Mesendoderm (in vitro differentiated cells): ENCODE results near the gene ANKRD65.
"Not testable (repeated sequence)": the region's sequence is repeated elsewhere in the genome, so short reads cannot be mapped to it uniquely, and the experiment has no call there.

Experiments used
- DNase-seq: peaks from one replicate; pipeline ENCODE4 v3.0.0; 2013
- H2AK5ac ChIP-seq: 2 replicates; pipeline ENCODE4 v1.6.1; 2013; ENCODE audit warnings: low read length, inconsistent platforms
- H2BK120ac ChIP-seq: 2 replicates; pipeline ENCODE4 v1.6.1; 2013; ENCODE audit warnings: low read depth, mild to moderate bottlenecking, low read length, moderate library complexity, mixed read lengths
- H2BK15ac ChIP-seq: replicated peaks from 2 replicates; pipeline ENCODE4 v1.6.1; 2013; ENCODE audit warnings: low read depth, mild to moderate bottlenecking, moderate library complexity
- H2BK5ac ChIP-seq: 2 replicates; pipeline ENCODE4 v1.6.1; 2013; ENCODE audit warnings: low read length, inconsistent platforms
- H3K18ac ChIP-seq: 2 replicates; pipeline ENCODE4 v1.6.1; 2013; ENCODE audit warnings: mild to moderate bottlenecking, low read length, mixed read lengths
- H3K23ac ChIP-seq: one replicate; pipeline ENCODE4 v1.6.1; 2013; ENCODE audit warnings: low read length
- H3K27ac ChIP-seq: 2 replicates; pipeline ENCODE4 v1.5.1; 2013; ENCODE audit warnings: low read depth, mild to moderate bottlenecking, inconsistent platforms, low read length, moderate library complexity
- H3K27me3 ChIP-seq: 2 replicates; pipeline ENCODE4 v1.6.1; 2013; ENCODE audit warnings: low read length, control low read depth, mild to moderate bottlenecking, inconsistent platforms; ENCODE audit not compliant: insufficient read depth, poor library complexity
- H3K36me3 ChIP-seq: 2 replicates; pipeline ENCODE4 v1.6.1; 2013; ENCODE audit warnings: low read length, inconsistent platforms; ENCODE audit not compliant: control insufficient read depth, insufficient read depth
- H3K4ac ChIP-seq: one replicate; pipeline ENCODE4 v1.6.1; 2013; ENCODE audit warnings: low read depth, mild to moderate bottlenecking, low read length, moderate library complexity
- H3K4me1 ChIP-seq: 2 replicates; pipeline ENCODE4 v1.6.1; 2013; ENCODE audit warnings: low read depth, low read length, inconsistent platforms; ENCODE audit not compliant: control insufficient read depth
- H3K4me2 ChIP-seq: 2 replicates; pipeline ENCODE4 v1.6.1; 2013; ENCODE audit warnings: low read length
- H3K4me3 ChIP-seq: 2 replicates; pipeline ENCODE4 v1.5.1; 2013; ENCODE audit warnings: mild to moderate bottlenecking, low read length
- H3K56ac ChIP-seq: one replicate; pipeline ENCODE4 v1.6.1; 2013; ENCODE audit warnings: low read length
- H3K79me1 ChIP-seq: 2 replicates; pipeline ENCODE4 v1.6.1; 2013; ENCODE audit warnings: low read length, inconsistent platforms
- H3K79me2 ChIP-seq: 2 replicates; pipeline ENCODE4 v1.6.1; 2013; ENCODE audit warnings: mild to moderate bottlenecking, low read length; ENCODE audit not compliant: control insufficient read depth, insufficient read depth
- H3K9ac ChIP-seq: 2 replicates; pipeline ENCODE4 v1.6.1; 2013; ENCODE audit warnings: low read length, inconsistent platforms
- H4K5ac ChIP-seq: one replicate; pipeline ENCODE4 v1.6.1; 2013; ENCODE audit warnings: low read length
- H4K8ac ChIP-seq: one replicate; pipeline ENCODE4 v1.6.1; 2013; ENCODE audit warnings: low read depth, mild to moderate bottlenecking, control low read depth, low read length, moderate library complexity
- WGBS: extraction: QIAGEN DNeasy Blood & Tissue Kit; methylation state at CpG from one replicate; pipeline ENCODE4 v1.1.7; 2013; ENCODE audit warnings: low lambda C conversion rate, missing lambda C conversion rate; ENCODE audit not compliant: insufficient coverage; ENCODE audit errors: extremely low coverage; 5-methylcytosine and 5-hydroxymethylcytosine counted together

Gene ANKRD65

DNA sequence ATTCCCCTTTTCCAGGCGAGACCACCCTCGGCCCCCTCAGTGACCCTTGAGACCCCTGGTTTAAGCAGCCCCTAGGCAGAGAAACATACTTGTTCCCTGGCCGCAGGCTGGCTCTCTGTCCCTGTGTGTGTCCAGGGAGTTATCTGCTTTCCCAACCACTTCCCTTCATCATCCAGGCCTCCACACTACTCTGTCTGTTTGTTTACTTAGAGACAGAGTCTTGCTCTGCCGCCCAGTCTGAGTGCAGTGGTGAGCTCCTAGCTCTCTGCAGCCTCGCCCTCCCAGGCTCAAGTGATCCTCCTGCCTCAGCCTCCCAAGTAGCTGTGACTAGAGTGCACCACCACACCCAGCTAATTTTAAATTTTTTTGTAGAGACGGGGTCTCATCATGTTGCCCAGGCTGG is 8.6 kb upstream of the ANKRD65 start:
- H3K79me1 ChIP-seq: no peaks in the 10 kb centered on the region
- no peaks in the 10 kb centered on the region for H3K27me3 ChIP-seq
- no peak overlapping the region for H2BK120ac ChIP-seq
- no CpG with 5 or more reads among the region's 6 CpGs for WGBS
- no peak overlapping the region for H3K9ac ChIP-seq
- no peak overlapping the region for H3K4ac ChIP-seq
- H3K4me2 ChIP-seq: no peak overlapping the region
- H3K23ac ChIP-seq: no peak overlapping the region
- no peaks in the 10 kb centered on the region for H3K36me3 ChIP-seq
- no peaks in the 10 kb centered on the region for H3K79me2 ChIP-seq
- no peak overlapping the region for H2AK5ac ChIP-seq
- no peak overlapping the region for H3K56ac ChIP-seq
- no peak overlapping the region for H3K18ac ChIP-seq
- no peak overlapping the region for H3K4me3 ChIP-seq
- H2BK15ac ChIP-seq: no peak overlapping the region
- no peak overlapping the region for H4K5ac ChIP-seq
- no peak overlapping the region for H4K8ac ChIP-seq
- no peak overlapping the region for H2BK5ac ChIP-seq
- H3K27ac ChIP-seq: peak overlapping the region; percentile 39
- DNase-seq: peak; percentile 29
- H3K4me1 ChIP-seq: peaks cover 12% of the 10 kb centered on the region

DNA sequence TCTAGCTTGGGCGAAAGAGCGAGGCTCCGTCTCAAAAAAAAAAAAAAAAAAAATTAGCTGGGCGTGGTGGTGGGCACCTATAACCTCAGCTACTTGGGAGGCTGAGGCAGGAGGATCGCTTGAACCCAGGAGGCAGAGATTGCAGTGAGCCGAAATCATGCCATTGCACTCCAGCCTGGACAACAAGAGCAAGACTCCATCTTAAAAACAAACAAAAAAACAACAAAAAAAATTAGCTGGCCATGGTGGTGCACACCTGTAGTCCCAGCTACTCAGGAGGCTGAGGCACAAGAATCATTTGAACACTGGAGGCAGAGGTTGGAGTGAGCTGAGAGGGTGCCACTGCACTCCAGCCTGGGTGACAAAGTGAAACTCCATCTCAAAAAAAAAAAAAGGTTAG is 7.9 kb upstream of the ANKRD65 start:
- peaks cover 11% of the 10 kb centered on the region for H3K4me1 ChIP-seq

DNA sequence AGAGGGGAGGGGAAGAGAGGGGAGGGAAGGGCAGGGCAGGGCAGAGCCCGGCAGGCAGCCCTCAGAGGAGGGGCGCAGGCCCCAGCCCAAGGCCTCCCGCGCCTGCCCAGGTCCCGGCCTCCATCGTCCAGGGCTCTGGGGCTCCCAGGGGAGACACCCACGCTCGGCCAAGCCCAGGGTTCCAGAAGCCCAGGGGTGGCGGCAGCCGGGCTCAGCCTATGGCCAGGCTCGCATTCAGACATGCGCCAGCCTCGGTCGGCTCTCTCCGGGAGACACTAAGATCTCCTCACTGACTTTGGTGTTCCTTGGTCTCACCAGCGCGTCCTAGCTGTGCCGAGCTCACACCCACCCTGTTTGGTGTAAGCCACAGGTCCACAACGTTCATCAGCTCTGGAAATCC is 7.1 kb upstream of the ANKRD65 start:
- WGBS: no CpG with 5 or more reads among the region's 19 CpGs
- Histone ChIP-seq H3K4me1 (peaks cover 8% of the 10 kb centered on the region), H3K27me3 (no peaks in the 10 kb centered on the region), H3K9ac (no peak overlapping the region), H4K5ac (no peak overlapping the region), H3K27ac (no peak overlapping the region), H3K56ac (peak overlapping the region; percentile 44), H2BK120ac (no peak overlapping the region), H3K4me2 (no peak overlapping the region), H4K8ac (no peak overlapping the region), H3K36me3 (no peaks in the 10 kb centered on the region), H3K79me2 (no peaks in the 10 kb centered on the region), H3K18ac (no peak overlapping the region), H2AK5ac (no peak overlapping the region), H3K4ac (no peak overlapping the region), H3K23ac (no peak overlapping the region), H3K4me3 (no peak overlapping the region), H2BK5ac (no peak overlapping the region), H2BK15ac (no peak overlapping the region), H3K79me1 (no peaks in the 10 kb centered on the region)
- peak; percentile 19 for DNase-seq

More for the DNA sequence above, 7.9 kb upstream of the ANKRD65 start:
- H3K4ac ChIP-seq, H2BK5ac ChIP-seq, H3K9ac ChIP-seq, H2BK120ac ChIP-seq, H3K23ac ChIP-seq, H3K79me1 ChIP-seq, H3K18ac ChIP-seq, H3K56ac ChIP-seq, H2BK15ac ChIP-seq, H3K36me3 ChIP-seq, H3K79me2 ChIP-seq, H4K5ac ChIP-seq, H4K8ac ChIP-seq, DNase-seq, H3K27me3 ChIP-seq, H3K4me3 ChIP-seq, H2AK5ac ChIP-seq, H3K27ac ChIP-seq, H3K4me2 ChIP-seq: not testable (repeated sequence)
- no CpG with 5 or more reads among the region's 6 CpGs for WGBS

DNA sequence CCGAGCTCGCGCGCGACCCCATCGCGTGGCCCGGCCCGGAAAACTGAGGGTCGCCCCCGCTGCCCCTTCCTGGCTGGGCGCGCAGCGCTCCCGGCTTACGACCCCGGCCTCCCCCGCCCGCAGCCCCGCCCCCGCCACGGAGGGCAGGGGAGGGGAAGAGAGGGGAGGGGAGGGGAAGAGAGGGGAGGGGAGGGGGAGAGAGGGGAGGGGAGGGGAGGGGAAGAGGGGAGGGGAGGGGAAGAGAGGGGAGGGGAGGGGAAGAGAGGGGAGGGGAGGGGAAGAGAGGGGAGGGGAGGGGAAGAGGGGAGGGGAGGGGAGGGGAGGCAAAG is 6.7 kb upstream of the ANKRD65 start:
- Histone ChIP-seq H2BK120ac (peak overlapping the region; percentile 39), H3K4me3 (peak overlapping the region; percentile 11), H3K56ac (peak overlapping the region; percentile 85), H2AK5ac (no peak overlapping the region), H2BK5ac (no peak overlapping the region), H3K4me1 (peaks cover 11% of the 10 kb centered on the region), H3K79me2 (no peaks in the 10 kb centered on the region), H3K23ac (no peak overlapping the region), H3K9ac (peak overlapping the region; percentile 54), H3K4ac (peak overlapping the region; percentile 76), H2BK15ac (peak overlapping the region; percentile 47), H4K8ac (peak overlapping the region; percentile 96), H4K5ac (no peak overlapping the region), H3K36me3 (no peaks in the 10 kb centered on the region), H3K4me2 (no peak overlapping the region), H3K27ac (no peak overlapping the region), H3K18ac (peak overlapping the region; percentile 90), H3K27me3 (no peaks in the 10 kb centered on the region), H3K79me1 (no peaks in the 10 kb centered on the region)
- DNase-seq: peak; percentile 33
- no CpG with 5 or more reads among the region's 22 CpGs for WGBS

DNA sequence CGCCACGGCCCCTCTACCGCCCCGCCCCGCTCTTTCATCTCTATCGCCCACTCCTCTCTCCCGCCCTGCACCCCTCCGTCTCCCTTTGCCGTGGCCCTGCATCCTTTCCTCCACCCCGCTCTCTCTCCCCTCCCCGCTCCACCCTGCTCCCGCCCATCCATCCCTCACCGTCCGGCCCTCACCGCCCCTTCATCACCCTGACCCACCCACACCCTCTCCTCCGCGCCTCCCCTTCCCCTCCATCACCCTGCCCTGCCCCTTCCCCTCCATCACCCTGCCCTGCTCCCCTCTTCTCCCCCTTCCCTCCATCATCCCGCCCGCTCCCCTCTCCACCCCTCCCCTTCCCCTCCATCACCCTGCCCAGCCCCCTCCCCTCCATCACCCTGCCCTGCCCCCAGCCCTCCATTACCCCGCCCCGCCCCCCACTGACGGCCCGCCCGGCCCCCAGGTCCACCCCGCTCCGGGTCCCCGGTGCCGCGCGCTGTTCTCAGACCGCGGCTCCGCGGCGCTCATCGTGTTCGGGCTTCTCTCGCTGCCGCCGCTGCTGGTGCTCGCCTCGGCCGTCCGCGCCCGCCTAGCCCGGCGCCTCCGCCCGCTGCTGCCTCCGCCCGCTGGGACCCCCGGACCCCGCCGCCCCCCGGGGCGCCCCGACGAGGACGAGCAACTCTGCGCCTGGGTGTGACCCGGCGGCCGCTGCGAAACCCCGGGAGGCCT is 6.2 kb upstream of the ANKRD65 start:
- Histone ChIP-seq H3K4me2 (no peak overlapping the region), H3K36me3 (no peaks in the 10 kb centered on the region), H2AK5ac (no peak overlapping the region), H3K56ac (peak overlapping the region; percentile 85), H4K5ac (no peak overlapping the region), H2BK15ac (peak overlapping the region; percentile 47), H4K8ac (peak overlapping the region; percentile 96), H3K79me1 (no peaks in the 10 kb centered on the region), H3K4ac (peak overlapping the region; percentile 76), H3K27me3 (no peaks in the 10 kb centered on the region), H3K23ac (no peak overlapping the region), H2BK120ac (peak overlapping the region; percentile 39), H3K27ac (no peak overlapping the region), H3K79me2 (no peaks in the 10 kb centered on the region), H3K4me1 (peaks cover 11% of the 10 kb centered on the region), H3K18ac (peak overlapping the region; percentile 90), H3K9ac (peak overlapping the region; percentile 54), H3K4me3 (peak overlapping the region; percentile 11), H2BK5ac (no peak overlapping the region)
- peak; percentile 22 for DNase-seq
- WGBS: 100% methylated on average over 2 of the region's 66 CpGs
